ENCODE results near the gene GPR61. TPM values are rescaled to one million over a fixed set of nuclear protein-coding genes. Genes with fewer than 3 reads are reported as not detected.

Gene GPR61
- polyA plus RNA-seq, 3 donors, result 0.28 TPM; not detected in 2

DNA sequence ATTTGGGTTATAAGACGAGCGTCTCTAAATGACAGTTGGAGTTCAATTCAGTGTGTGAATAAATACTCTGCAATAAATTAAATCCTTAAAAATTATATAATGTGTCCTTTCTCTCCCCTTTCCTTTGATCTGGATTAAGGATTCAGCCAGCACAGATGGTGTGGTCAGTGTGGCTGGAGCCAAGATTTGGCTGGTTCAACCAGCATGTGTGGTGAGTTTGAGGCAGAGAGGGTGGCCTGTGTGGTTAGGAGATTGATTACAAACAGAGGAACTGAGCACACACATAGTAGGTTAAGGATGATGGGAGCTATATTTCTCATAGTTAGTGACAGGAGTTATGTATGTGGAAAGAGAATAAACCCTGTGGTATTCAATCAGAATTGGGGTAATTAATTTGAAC is 16.0 kb upstream of the GPR61 start:
- Histone ChIP-seq H3K4me3 (replicated peaks in 1 of 3; ENCODE audit: low read depth in 2 of 3, low read length in 3 of 3) (no peak overlapping the region), H4K20me1 (ENCODE audit: insufficient read depth, low read length) (no peaks in the 10 kb centered on the region), H3K4me2 (replicated peaks; ENCODE audit: extremely low read depth, low read length, poor library complexity, severe bottlenecking) (no peak overlapping the region), H3K79me2 (ENCODE audit: insufficient read depth, low read length) (no peaks in the 10 kb centered on the region), H3K27me3 (ENCODE audit: control insufficient read depth in 2 of 2, insufficient read depth in 2 of 2, low read length in 2 of 2) (no peaks in the 10 kb centered on the region), H2AFZ (ENCODE audit: insufficient read depth, low read depth, low read length, poor library complexity, severe bottlenecking) (no peak overlapping the region), H3K27ac (ENCODE audit: low read depth in 1 of 2, low read length in 2 of 2) (no peak overlapping the region), H3K9me3 (replicated peaks in 1 of 2; ENCODE audit: control insufficient read depth in 1 of 2, insufficient read depth in 1 of 2, low read length in 2 of 2) (no peaks in the 10 kb centered on the region), H3K36me3 (replicated peaks in 1 of 2; ENCODE audit: control insufficient read depth in 1 of 2, insufficient read depth in 2 of 2, low read length in 2 of 2) (no peaks in the 10 kb centered on the region), H3K9ac (ENCODE audit: insufficient read depth, low read length, poor library complexity, severe bottlenecking) (no peak overlapping the region), H3K4me1 (ENCODE audit: control insufficient read depth in 1 of 2, insufficient read depth in 2 of 2, low read length in 2 of 2) (no peaks in the 10 kb centered on the region)
- DNase-seq, result no peak
- peaks cover under 1% of the 10 kb centered on the region for H3K4me1 Mint-ChIP-seq
- TF ChIP-seq, protein P1, sequence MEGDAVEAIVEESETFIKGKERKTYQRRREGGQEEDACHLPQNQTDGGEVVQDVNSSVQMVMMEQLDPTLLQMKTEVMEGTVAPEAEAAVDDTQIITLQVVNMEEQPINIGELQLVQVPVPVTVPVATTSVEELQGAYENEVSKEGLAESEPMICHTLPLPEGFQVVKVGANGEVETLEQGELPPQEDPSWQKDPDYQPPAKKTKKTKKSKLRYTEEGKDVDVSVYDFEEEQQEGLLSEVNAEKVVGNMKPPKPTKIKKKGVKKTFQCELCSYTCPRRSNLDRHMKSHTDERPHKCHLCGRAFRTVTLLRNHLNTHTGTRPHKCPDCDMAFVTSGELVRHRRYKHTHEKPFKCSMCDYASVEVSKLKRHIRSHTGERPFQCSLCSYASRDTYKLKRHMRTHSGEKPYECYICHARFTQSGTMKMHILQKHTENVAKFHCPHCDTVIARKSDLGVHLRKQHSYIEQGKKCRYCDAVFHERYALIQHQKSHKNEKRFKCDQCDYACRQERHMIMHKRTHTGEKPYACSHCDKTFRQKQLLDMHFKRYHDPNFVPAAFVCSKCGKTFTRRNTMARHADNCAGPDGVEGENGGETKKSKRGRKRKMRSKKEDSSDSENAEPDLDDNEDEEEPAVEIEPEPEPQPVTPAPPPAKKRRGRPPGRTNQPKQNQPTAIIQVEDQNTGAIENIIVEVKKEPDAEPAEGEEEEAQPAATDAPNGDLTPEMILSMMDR (IDR thresholded peaks at IDR 0.05), result no peak
- no peaks in the 10 kb centered on the region for H3K36me3 Mint-ChIP-seq
- intact Hi-C loops (cut with micrococcal nuclease), result loop anchor here in 1 of 2 donors (10.0 kb wide), 1 partner anchor 89 kb away; no protein-coding TSS in a partner anchor
- H3K27me3 Mint-ChIP-seq (ENCODE audit: low read depth in 3 of 3), result peaks cover 4 to 6% (median 5%) of the 10 kb centered on the region in 3 donors
- WGBS (ENCODE audit: insufficient coverage), result no CpG with 5 or more reads among the region's 2 CpGs
- no peak overlapping the region for H3K27ac Mint-ChIP-seq
- peaks cover 0 to 1% (median 0%) of the 10 kb centered on the region in 7 donors for H3K9me3 Mint-ChIP-seq
- H3K4me3 Mint-ChIP-seq, result no peak overlapping the region

DNA sequence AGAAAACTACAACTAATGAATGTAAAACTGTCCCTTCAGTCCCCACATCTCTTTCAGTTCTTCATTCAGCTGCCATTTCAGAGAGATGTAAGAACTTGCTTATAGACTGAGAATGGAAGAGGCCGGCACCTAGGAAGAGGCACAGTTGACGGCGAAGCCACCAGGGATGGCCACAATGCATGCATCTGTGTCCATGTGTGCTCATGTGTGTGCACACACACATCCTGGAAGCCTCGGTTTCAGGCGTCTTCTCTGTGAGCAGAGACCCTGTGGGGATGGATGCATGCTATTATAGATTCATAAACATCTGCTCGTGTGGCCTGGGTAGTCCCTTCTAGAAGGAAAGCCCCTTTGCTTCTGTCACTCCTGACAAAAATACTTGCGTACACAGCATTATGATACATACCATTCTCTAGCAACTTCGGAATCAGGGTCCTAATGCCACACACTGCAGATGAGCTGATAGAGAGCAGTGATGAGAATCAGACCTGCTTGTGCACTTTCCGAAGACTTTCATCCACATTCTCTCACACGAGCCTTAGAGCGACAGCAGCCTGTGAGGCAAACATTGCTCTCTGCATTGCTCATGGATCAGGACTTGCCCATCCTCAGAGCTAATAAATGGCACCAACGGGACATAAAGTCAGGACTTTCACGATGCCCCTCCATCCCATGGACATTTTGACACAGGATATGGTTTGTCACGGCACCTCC is 12.4 kb upstream of the GPR61 start:
- TF ChIP-seq, protein P1 (IDR thresholded peaks at IDR 0.05), result no peak

More for the DNA sequence above, 12.4 kb upstream of the GPR61 start:
- Mint-ChIP-seq H3K4me3 (no peak overlapping the region), H3K36me3 (no peaks in the 10 kb centered on the region), H3K27me3 (ENCODE audit: low read depth in 3 of 3) (peaks cover 2 to 8% (median 3%) of the 10 kb centered on the region in 3 donors), H3K4me1 (peaks cover 3% of the 10 kb centered on the region), H3K27ac (no peak overlapping the region), H3K9me3 (no peaks in the 10 kb centered on the region)
- no peak for DNase-seq
- H3K9me3 ChIP-seq (replicated peaks in 1 of 2; ENCODE audit: control insufficient read depth in 1 of 2, insufficient read depth in 1 of 2, low read length in 2 of 2), result no peaks in the 10 kb centered on the region
- H4K20me1 ChIP-seq (ENCODE audit: insufficient read depth, low read length), result no peaks in the 10 kb centered on the region
- WGBS (ENCODE audit: insufficient coverage), result 90% methylated on average over 9 of the region's 14 CpGs
- H3K4me2 ChIP-seq (replicated peaks; ENCODE audit: extremely low read depth, low read length, poor library complexity, severe bottlenecking), result no peak overlapping the region
- H3K27me3 ChIP-seq (ENCODE audit: control insufficient read depth in 2 of 2, insufficient read depth in 2 of 2, low read length in 2 of 2), result no peaks in the 10 kb centered on the region
- H3K4me1 ChIP-seq (ENCODE audit: control insufficient read depth in 1 of 2, insufficient read depth in 2 of 2, low read length in 2 of 2), result peaks cover 3 to 4% of the 10 kb centered on the region in 2 donors
- H2AFZ ChIP-seq (ENCODE audit: insufficient read depth, low read depth, low read length, poor library complexity, severe bottlenecking), result no peak overlapping the region
- no peaks in the 10 kb centered on the region for H3K36me3 ChIP-seq (replicated peaks in 1 of 2; ENCODE audit: control insufficient read depth in 1 of 2, insufficient read depth in 2 of 2, low read length in 2 of 2)
- intact Hi-C loops (cut with micrococcal nuclease), result loop anchor here in 1 of 2 donors (10.0 kb wide), 1 partner anchor 92 kb away; no protein-coding TSS in a partner anchor
- H3K27ac ChIP-seq (ENCODE audit: low read depth in 1 of 2, low read length in 2 of 2), result no peak overlapping the region
- no peaks in the 10 kb centered on the region for H3K79me2 ChIP-seq (ENCODE audit: insufficient read depth, low read length)
- no peak overlapping the region for H3K4me3 ChIP-seq (replicated peaks in 1 of 3; ENCODE audit: low read depth in 2 of 3, low read length in 3 of 3)
- H3K9ac ChIP-seq (ENCODE audit: insufficient read depth, low read length, poor library complexity, severe bottlenecking), result no peak overlapping the region

Measured in CD14-positive monocyte (primary cell).